Stomach (tissue), 9 donors: ENCODE results near the gene LITAFD. TPM values are rescaled to one million over a fixed set of nuclear protein-coding genes. Genes with fewer than 3 reads are reported as not detected.

Experiments
- DNase-seq, 2 donors: peaks; one replicate each; pipeline versions ENCODE4 v3.0.0 to v3.0.0-alpha.2; 2013 to 2019
- H3K27ac ChIP-seq, 5 donors: fragments of 200-600 bp in 4 of 5; sonication (generic) in 4 of 5; one replicate each; pipeline ENCODE4 v1.5.1; 2013 to 2019; ENCODE audit warnings: mild to moderate bottlenecking in 1 of 5, moderate library complexity in 1 of 5
- H3K27me3 ChIP-seq, 3 donors: fragments of 200-600 bp; sonication (generic); one replicate each; pipeline ENCODE4 v1.5.1; 2017 to 2019; ENCODE audit warnings: mixed run types in 1 of 3
- H3K36me3 ChIP-seq, 4 donors: fragments of 200-600 bp; sonication (generic); 1 replicate in 3 of 4; 2 replicates in 1 of 4; pipeline ENCODE4 v1.5.1; 2016 to 2019
- H3K4me1 ChIP-seq, 4 donors: fragments of 200-600 bp; sonication (generic); one replicate each; pipeline ENCODE4 v1.5.1; 2016 to 2019
- H3K4me3 ChIP-seq, 4 donors: fragments of 200-600 bp; sonication (generic) in 3 of 4; one replicate each; pipeline ENCODE4 v1.5.1; 2016 to 2019; ENCODE audit warnings: mild to moderate bottlenecking in 1 of 4
- H3K9me3 ChIP-seq, 4 donors: fragments of 200-600 bp; sonication (generic); one replicate each; pipeline ENCODE4 v1.5.1; 2016 to 2019
- CTCF ChIP-seq, 7 experiments: fragments of 450-650 bp in 4 of 7; fragments of 200-600 bp in 3 of 7; sonication (generic) in 3 of 7; IDR thresholded peaks; one replicate each; pipeline ENCODE4 v1.5.1; 2016 to 2019; ENCODE audit warnings: antibody characterized with exemption in 7 of 7, control low read depth in 2 of 7, mild to moderate bottlenecking in 1 of 7
- EP300 ChIP-seq: sonication (generic); formaldehyde crosslinking; IDR thresholded peaks from one replicate; pipeline ENCODE4 v1.6.1; 2017; ENCODE audit warnings: antibody characterized with exemption
- POLR2A ChIP-seq, 4 donors: fragments of 450-650 bp; IDR thresholded peaks; one replicate each; pipeline ENCODE4 v1.6.1; 2016; ENCODE audit warnings: antibody characterized with exemption in 4 of 4, control low read depth in 2 of 4, mild to moderate bottlenecking in 1 of 4, moderate library complexity in 1 of 4
- POLR2AphosphoS5 ChIP-seq, 3 donors: sonication (generic); formaldehyde crosslinking; IDR thresholded peaks; one replicate each; pipeline ENCODE4 v1.6.1; 2016; ENCODE audit warnings: antibody characterized with exemption in 3 of 3
- WGBS, 5 donors: extraction: QIAGEN DNeasy Blood & Tissue Kit in 3 of 5; methylation state at CpG; one replicate each; pipeline versions ENCODE4 v1.1.5 to v1.1.7; 2013 to 2018; 5-methylcytosine and 5-hydroxymethylcytosine counted together
- intact Hi-C: fragments of 100-400 bp; cut with DNase I; formaldehyde crosslinking; loops from one replicate; pipeline ENCODE4 v1.15.1; 2023; ENCODE audit warnings: low total_unique reads
- polyA plus RNA-seq, 3 donors: library from polyadenylated mRNA; stranded (reverse); fragments of 200-250 nt; gene quantifications; one replicate each; pipeline ENCODE4 v1.2.3, GENCODE V29; 2013
- total RNA-seq, 5 donors: library from RNA; depleted of rRNA; stranded (reverse); fragments of >200 nt; gene quantifications; one replicate each; pipeline versions ENCODE4 v1.1.0 to v1.2.3, GENCODE V29; 2014 to 2016
- donor health status: healthy with polysubstance abuse.
- donor health status: Bipolar disorder and iron deficiency.
- donor health status: healthy.

LITAFD gene
- total and polyA plus RNA-seq, 8 donors: not detected

- no peak for DNase-seq
- intact Hi-C loops: no loop called here
- no peaks in the 10 kb centered on the region for H3K9me3 ChIP-seq
- H3K4me1 ChIP-seq: peaks cover 5 to 31% (median 18%) of the 10 kb centered on the region in 4 donors
- peaks cover 14 to 50% (median 43%) of the 10 kb centered on the region in 4 donors for H3K36me3 ChIP-seq
- H3K4me3 ChIP-seq: no peak overlapping the region
- no peak overlapping the region for H3K27ac ChIP-seq
- TF ChIP-seq EP300: no peak
- TF ChIP-seq POLR2AphosphoS5 (IDR thresholded peaks at IDR 0.05): no peak
- TF ChIP-seq CTCF (IDR thresholded peaks at IDR 0.05): no peak
- TF ChIP-seq POLR2A (IDR thresholded peaks at IDR 0.05): no peak
- no peaks in the 10 kb centered on the region for H3K27me3 ChIP-seq
- WGBS, 5 donors: 77 to 87% (median 86%) methylated on average over 7 of the region's 7 CpGs
Measured at GRCh38 chr16:8845699-8846298, 36.4 kb upstream of the LITAFD start.

- Histone ChIP-seq H3K9me3 (no peaks in the 10 kb centered on the region), H3K4me1 (peaks cover 5 to 33% (median 18%) of the 10 kb centered on the region in 4 donors), H3K36me3 (peaks cover 14 to 56% (median 50%) of the 10 kb centered on the region in 4 donors), H3K4me3 (no peak overlapping the region), H3K27ac (no peak overlapping the region), H3K27me3 (no peaks in the 10 kb centered on the region)
- intact Hi-C loops: no loop called here
- 82 to 89% (median 87%) methylated on average over 10 of the region's 10 CpGs for WGBS, 5 donors
- no peak for DNase-seq
- TF ChIP-seq CTCF (IDR thresholded peaks at IDR 0.05) (no peak), POLR2AphosphoS5 (IDR thresholded peaks at IDR 0.05) (no peak), POLR2A (IDR thresholded peaks at IDR 0.05) (no peak), EP300 (no peak)
Measured at GRCh38 chr16:8846401-8846932, 35.7 kb upstream of the LITAFD start.

- Histone ChIP-seq H3K4me3 (no peak overlapping the region), H3K36me3 (peaks cover 14 to 63% (median 54%) of the 10 kb centered on the region in 4 donors), H3K9me3 (no peaks in the 10 kb centered on the region), H3K27ac (no peak overlapping the region), H3K27me3 (no peaks in the 10 kb centered on the region), H3K4me1 (peaks cover 5 to 33% (median 18%) of the 10 kb centered on the region in 4 donors)
- DNase-seq: no peak
- TF ChIP-seq POLR2AphosphoS5 (IDR thresholded peaks at IDR 0.05): no peak
- TF ChIP-seq CTCF (IDR thresholded peaks at IDR 0.05): no peak
- TF ChIP-seq POLR2A (IDR thresholded peaks at IDR 0.05): no peak
- no peak for TF ChIP-seq EP300
- intact Hi-C loops: no loop called here
- WGBS, 5 donors: 82 to 86% (median 84%) methylated on average over 13 of the region's 13 CpGs
Measured at GRCh38 chr16:8847145-8847544, 35.0 kb upstream of the LITAFD start.

GRCh38 chr16:8847623-8848022 lies 34.5 kb upstream of the LITAFD start:
- no peak overlapping the region for H3K4me3 ChIP-seq
- TF ChIP-seq EP300 (no peak), POLR2A (IDR thresholded peaks at IDR 0.05) (no peak), CTCF (IDR thresholded peaks at IDR 0.05) (no peak), POLR2AphosphoS5 (IDR thresholded peaks at IDR 0.05) (no peak)
- H3K4me1 ChIP-seq: peaks cover 5 to 33% (median 18%) of the 10 kb centered on the region in 4 donors
- 87 to 94% (median 92%) methylated on average over 13 to 15 of the region's 15 CpGs for WGBS, 5 donors
- DNase-seq: no peak
- H3K36me3 ChIP-seq: peaks cover 14 to 68% (median 59%) of the 10 kb centered on the region in 4 donors
- intact Hi-C loops: no loop called here
- H3K27me3 ChIP-seq: no peaks in the 10 kb centered on the region
- H3K9me3 ChIP-seq: no peaks in the 10 kb centered on the region
- H3K27ac ChIP-seq: no peak overlapping the region
